Measurements from ENCODE around the gene LRRC74B.

DNA sequence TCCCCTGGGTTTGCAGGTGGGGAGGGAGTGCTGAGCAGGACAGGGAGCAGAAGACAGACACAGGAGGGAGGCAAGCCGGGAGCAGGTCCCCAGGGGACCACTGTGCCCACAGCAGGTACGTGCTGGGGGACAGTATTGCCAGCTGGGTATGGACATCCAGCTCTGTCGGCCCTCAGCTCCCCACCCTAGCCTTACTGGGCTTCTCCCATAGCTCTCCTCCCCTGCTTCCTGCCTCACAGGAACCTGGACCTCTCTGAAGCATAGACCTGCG, 9.8 kb downstream of the LRRC74B start:
- TF ChIP-seq, protein P1, sequence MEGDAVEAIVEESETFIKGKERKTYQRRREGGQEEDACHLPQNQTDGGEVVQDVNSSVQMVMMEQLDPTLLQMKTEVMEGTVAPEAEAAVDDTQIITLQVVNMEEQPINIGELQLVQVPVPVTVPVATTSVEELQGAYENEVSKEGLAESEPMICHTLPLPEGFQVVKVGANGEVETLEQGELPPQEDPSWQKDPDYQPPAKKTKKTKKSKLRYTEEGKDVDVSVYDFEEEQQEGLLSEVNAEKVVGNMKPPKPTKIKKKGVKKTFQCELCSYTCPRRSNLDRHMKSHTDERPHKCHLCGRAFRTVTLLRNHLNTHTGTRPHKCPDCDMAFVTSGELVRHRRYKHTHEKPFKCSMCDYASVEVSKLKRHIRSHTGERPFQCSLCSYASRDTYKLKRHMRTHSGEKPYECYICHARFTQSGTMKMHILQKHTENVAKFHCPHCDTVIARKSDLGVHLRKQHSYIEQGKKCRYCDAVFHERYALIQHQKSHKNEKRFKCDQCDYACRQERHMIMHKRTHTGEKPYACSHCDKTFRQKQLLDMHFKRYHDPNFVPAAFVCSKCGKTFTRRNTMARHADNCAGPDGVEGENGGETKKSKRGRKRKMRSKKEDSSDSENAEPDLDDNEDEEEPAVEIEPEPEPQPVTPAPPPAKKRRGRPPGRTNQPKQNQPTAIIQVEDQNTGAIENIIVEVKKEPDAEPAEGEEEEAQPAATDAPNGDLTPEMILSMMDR (IDR thresholded peaks at IDR 0.05): no peak
- TF ChIP-seq POLR2A (IDR thresholded peaks at IDR 0.05): no peak
